Activated CD4-positive, alpha-beta T cell treated with anti-CD3 and anti-CD28 coated beads for 24 hours (primary cell): ENCODE measurements around the gene ZNF664.
A peak's percentile ranks its signal among the peaks of the same experiment; 100 is the strongest.

Experiments
- DNase-seq, 2 donors: peaks; one replicate each; pipeline ENCODE4 v3.0.0-alpha.2; 2020; ENCODE audit warnings: low read depth in 2 of 2

The ZNF664 gene

DNA sequence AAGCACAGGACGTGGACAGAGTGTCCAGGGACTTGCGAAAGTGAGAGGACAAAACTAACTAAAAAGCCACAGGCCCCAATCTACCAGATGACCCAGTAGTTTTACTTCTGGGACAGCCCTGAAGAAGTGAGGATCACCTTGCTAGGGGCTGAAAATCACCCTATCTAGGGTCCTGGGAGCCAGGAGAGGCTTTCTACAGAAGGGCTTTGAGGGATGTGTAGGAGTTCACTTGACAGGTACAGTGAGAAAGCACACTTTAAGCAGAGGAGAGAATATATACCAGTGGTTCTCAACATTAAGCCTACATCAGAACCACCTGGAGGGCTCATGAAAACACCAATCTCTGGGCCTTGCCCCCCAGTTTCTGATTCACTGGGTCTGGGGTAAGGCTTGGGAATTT is 60.8 kb downstream of the ZNF664 start:
- DNase-seq, result no peak

DNA sequence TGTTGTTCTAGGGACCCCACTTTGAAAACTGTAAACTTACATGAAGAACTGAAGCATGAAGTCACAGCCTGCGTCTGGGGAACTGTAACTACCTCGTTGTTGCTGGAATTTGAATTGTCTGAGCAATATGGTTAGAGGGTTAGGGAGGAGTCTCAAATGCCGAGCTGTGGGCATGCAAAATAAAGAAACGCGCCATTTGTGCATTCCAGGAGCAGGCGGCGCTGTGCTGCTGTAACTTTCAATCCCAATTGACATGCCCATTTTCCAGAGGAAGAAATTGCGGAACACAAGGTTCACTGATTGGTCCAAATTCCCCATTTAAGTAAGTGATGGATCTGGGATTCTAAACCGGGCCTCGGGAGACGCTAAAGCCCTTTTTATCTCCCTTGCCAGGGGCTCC is 61.3 kb downstream of the ZNF664 start:
- no peak for DNase-seq

DNA sequence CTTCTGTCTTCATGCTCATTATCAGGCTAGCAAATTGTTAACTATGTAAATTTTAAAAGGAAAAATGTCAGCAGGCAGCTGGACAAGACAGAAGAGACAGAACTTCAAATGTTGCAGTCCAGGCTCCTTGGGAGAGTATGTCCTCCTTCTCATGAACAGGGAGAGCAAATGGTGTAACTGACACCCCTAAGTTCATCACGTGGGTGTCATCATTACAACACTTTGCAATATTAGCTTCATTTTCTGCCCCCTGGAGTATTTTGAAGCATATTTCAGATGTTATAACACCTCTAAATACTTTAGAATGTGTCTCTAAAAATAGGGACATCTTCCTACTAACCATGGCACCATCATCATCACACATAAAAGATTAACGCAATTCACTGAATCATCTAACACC is 62.1 kb downstream of the ZNF664 start:
- no peak for DNase-seq

DNA sequence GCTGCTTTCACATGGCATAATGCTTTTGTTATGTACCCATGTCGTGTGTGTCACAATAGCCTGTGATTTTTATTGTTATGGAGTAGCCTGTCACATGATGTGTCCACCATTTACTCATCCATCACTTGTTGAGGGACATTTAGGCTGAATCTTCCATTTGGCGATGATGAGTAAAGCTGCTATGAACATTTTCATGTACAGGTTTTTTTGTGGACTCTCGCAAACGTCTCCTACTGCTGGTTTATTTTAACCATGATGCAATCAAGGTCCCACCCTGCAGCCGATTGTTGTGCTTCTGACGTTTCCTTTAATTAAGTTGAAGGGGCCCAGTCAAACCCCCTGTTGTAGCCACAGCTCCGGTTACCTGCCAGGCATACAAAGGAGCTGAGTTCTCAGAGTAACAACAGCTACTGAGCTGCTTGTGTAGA is 63.2 kb downstream of the ZNF664 start:
- DNase-seq, result no peak

DNA sequence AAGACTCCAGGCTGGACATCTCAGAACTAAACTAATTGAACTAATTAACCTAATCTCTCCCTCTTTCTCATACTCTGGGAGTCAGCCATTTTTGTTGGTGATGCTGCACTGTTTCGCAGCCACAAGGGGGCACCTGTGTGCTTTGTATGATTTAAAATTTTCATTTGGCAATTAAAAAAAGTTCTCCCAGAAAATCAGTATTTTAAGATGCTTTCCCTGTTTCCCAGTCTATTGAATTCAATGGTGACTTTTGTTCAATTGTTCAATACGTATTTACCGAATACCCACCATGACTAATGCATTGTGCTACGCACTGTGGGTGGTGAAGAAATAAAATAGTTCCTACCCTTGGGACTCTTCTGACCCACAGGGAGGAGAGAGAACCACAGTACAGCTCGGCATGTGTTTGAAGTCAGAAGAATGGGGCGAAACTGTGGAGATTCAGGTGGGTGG is 63.7 kb downstream of the ZNF664 start:
- peak in 1 of 2 donors; percentile 21 for DNase-seq

DNA sequence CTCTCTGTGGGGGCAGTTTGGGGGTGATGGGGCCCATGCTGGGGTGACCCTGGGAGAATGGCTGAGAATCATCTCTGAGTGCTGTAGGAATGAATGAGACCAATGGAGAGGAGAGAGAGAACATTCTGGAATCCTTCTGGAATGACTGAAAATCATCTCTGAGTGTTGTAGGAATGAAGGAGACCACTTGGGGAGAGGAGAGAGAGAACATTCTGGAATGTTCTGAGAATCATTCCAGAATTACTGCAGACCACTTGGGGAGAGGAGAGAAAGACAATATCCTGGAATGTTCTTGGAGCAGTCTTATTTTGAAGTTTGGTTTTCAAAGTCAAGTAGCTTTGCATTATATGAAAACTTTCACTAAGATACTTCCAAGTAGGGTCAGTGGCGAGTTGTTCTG is 64.3 kb downstream of the ZNF664 start:
- DNase-seq, result no peak

DNA sequence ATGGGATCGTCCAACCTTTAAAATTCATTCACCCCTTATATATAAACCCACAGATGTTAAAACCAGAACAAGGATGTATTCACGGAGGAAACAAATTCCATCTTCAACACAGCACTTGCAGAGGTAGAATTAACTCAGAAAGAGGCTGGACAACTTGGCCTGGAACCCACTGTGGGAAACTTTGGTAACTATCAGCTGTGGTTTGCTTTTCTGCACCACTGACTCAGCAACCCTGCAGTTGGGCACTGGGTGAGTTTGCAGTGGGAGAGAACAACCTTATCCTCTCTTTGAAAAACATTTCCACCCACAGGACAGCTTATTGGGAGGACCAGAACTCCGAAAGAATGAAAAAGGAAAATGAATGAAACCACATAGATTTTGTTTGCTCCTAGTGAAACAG is 66.3 kb downstream of the ZNF664 start:
- no peak for DNase-seq

DNA sequence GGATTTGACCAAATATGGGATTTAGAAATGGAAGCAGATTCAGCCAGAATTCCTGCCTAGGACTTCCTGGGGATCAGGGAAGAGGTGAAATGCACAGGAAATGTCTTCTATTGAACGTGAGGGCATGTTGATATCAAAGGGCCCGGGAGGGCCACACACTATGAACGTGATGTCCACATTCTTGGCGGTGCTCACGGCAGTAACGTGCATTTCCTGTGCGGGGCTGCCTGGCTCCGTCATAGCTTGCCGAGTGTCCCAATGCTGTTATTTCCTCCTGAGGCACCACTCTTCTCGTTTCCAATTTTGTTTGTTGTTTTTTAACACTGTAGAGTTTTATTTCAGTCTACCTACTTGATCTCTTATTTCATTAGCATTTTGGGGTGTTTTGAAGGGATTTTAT is 67.3 kb downstream of the ZNF664 start:
- DNase-seq, result no peak

DNA sequence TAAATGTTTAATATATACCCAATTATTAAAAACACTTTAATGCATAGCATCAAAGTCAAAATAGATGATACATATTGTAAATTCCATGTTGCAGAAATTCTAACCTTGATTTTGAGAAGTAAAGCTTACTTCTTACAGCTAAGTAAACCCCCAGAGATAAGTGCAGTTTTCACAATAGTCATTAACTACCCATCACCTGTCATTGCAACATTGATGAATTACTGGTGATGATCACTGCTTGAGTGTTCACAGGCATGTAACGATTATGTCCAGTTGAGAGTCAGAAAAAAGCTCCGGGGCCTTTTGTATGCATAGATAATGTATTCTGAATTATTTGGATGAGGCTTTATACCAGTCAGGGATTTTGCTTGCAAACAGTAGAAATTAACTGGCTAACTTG is 67.7 kb downstream of the ZNF664 start:
- no peak for DNase-seq

DNA sequence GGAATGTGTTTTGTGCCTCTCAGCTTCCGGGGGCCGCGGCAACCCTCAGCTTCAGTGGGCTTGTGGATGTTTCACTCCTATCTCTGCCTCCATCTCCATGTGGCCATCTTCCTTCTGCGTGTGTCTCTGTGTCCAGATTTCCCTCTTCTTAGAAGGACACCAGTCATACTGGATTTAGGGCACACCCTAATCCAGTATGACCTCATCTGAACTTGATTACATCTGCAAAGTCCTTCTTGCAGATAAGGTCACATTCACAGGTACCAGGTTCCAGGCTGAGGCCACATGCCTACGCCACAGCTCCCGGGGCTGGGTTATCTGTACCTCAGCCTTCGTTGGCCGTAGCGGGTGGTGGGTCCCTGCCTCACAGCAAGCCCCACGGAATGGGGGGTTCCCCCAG is 68.9 kb downstream of the ZNF664 start:
- DNase-seq, result no peak

DNA sequence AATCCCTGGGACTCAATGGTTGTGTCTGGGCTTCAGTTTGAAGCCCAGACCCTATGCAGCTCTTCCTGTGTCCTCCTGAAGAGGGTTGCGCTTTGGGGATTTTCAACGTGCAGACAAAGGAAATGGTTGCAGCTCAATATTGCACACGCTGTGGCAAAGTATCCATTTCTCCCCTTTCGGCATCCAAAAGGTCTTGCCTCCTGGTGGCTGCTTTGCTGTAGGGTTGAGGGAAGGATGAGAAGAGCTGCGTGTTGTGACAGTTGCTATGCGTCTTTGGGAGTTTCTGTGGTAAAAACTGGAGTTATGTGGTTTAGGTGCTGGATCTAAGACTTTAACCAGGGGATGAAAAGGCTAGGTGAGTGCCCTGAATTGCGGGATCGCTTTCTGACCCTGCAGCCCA is 71.0 kb downstream of the ZNF664 start:
- no peak for DNase-seq

DNA sequence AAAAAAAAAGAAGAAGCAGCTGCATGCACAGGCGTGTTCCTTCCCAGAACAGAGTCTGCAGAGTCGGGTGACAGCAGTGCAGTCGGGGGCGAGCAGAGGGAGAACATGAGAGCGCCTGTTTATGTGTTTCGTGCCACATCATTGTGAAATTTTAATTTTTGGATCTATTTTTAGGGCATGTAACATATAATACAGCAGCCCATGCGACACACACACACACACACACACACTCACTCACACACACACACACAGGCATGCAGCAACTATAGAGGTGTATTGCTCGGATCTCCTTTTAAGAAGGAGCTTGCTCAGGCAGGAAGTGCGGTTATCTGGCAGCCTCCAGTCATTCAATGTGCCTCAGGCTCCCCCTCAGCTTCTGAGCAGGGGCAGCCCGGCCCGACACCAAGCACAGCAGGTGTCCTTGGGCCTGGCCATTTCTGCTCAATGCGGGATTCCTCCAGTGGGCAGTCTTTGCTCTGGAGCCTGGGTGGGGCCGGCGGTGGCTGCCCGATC is 71.8 kb downstream of the ZNF664 start:
- DNase-seq, result no peak

DNA sequence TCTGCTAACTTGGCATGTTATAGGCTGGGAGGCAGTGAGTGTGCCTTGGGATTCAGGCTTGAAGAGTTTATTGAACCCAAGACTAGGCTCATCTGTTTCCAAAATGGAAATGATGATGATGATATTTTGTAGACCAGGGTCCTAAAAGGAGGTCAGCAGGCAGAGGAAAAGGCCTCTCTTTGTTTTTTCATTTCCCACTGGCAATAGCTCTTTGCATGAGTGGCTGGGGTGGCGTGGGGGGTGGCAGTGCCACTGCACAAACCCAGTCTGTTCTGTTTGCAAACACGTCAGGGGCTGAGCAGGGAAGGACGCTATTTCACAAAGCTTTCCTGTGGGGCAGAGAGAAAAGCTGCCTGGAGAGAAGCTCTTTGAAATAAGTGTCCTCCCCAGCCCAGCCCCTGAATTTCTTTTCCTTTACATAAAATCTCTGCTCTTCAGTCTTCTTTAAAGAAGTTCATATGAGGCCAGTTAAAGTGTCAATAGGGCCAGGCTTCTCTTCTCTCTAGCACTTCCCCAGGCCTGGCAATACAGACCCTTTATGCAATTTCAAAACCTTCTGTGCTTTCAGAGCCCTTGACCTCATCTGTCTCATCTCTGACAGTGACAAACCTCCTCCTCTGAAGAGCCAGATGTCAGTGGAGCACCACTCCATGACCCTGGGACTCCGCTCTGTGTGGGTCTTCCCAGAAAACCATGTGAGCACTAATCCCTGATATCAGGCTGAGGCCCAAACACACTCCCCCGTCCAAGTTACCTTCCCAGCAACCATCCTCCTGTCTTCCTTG is 72.8 kb downstream of the ZNF664 start:
- DNase-seq, result no peak

DNA sequence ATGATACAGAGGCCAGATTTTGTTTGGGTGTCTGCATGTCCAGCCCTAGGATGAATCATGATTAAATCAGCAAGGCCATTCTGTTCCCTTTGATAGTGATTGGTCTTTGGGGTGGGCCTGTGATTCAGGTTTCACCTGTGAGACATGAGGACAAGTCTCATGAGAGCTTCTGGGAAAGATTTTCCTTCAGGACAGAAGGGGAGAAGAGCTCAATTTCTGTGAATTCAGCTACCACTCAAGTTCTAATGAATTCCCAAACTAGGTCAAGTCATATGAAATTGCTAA is 73.4 kb downstream of the ZNF664 start:
- no peak for DNase-seq

DNA sequence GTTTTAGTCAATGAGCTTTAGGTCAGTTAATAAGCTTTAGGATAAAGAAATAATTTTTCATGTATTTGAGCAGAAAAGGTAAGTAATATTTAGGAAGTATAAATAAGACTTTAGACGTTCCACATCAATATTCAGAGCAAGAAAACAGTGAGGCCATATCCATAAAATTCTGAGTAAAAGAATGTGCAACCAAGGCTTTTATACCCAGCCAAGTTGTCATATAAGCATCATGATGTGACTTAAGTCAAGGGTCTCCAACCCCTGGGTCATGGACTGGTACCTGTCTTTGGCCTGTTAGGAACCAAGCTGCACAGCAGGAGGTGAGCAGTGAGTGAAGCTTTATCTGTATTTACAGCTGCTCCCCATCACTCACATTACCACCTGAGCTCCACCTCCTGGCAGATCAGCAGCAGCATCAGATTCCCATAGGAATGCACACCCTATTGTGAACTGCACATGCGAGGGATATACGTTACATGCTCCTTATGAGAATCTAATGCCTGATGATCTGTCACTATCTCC is 74.1 kb downstream of the ZNF664 start:
- no peak for DNase-seq

DNA sequence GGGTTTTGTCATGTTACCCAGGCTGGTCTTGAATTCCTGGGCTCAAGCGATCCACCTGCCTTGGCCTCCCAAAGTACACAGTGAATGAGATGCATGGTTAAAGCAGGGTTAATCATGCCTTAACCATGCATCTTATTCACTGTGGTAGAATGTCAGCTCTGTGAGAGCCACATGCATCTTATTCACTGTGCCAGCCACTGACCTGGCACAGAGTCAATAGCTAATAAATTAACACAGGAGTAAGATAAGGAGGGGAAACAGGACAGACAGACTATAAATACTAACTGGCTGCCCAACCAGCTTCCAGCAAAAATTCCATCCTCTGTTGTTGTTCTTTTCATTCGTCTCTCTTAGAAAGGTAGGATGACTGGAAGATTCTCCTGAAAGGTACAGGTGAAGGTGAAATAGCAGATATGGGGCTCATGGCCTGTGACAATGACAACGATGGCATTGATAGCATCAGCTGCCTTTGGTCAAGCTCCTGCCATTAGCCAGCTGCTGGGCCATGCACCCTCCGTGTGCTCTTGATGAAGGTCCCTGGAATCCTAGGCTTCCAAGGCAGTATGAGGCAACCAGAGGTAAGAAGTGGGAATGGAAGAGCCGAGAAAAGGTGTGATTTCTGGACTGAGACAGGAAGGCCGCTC is 76.6 kb downstream of the ZNF664 start:
- no peak for DNase-seq

DNA sequence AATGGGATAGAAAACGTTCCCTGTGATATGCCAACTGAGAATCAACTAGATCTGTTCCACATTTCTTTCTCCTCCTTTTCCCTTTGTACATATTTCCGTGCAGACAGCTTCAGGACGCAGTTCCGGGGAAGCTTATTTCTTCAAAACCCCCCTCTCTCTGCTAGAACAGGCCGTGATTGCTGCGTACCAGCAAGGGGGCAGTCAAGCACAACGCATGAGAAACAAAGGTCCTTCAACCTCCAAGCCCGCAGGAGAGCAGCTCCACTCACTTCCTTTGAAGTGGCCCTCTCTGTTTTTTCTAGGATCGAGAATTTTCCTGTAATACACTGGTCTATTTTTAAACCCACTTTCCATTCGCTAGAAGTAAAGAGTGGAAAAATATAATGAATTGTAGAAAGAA is 80.8 kb downstream of the ZNF664 start:
- no peak for DNase-seq

DNA sequence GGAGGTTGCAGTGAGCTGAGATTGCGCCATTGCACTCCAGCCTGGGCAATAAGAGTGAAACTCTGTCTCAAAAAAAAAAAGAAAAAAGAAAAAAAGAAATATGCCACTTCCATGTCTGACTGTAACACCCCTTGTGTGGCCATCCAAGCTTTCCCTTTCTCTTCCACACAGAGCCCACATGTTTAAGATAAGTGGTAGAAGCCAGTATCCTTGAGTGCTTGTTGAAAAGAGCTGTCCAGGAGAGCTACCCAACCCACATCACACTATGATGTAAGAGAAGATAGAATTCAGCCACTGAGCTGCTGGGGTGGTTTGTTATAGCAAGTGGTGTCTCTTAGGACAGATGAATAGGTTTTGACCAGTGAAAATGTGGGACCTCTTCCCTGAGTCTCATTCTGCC is 82.1 kb downstream of the ZNF664 start:
- DNase-seq, result no peak

DNA sequence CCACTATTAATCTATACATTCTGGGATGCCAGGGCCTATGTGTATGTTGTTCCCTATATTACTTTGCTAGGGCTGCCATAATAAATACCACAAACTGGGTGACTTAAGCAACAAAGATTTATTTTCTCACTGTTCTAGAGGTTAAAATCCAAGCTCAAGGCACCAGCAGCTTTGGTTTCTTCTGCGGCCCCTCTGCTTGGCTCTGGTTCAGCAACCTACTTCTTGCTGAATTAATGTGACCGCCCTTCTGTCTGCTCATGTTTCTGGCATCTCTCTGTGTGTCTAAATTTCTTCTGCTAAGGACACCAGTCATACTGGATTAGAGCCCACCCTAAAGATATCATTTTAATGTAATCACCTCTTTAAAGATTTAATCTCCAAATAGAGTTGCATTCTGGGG is 84.7 kb downstream of the ZNF664 start:
- DNase-seq, result no peak

DNA sequence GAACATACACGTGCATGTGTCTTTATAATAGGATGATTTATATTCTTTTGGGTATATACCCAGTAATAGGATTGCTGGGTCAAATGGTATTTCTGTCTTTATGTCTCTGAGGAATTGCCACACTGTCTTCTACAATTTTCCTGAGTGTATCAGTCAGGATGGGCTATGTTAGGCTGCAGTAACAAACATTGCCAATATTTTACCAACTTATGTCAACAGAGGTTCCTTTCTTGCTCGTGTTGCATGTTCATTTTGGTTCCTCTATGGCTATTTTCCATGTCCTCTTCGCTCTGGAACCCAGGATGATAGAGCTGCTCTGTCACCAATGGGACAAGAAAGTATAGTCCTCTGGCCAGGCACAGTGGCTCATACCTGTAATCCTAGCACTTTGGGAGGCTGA is 86.7 kb downstream of the ZNF664 start:
- DNase-seq, result no peak
